ENCODE results near the gene SNX8. TPM values are rescaled to one million over a fixed set of nuclear protein-coding genes. Genes with fewer than 3 reads are reported as not detected.

Gene SNX8
- total and polyA plus RNA-seq, 2 donors (not counting 1 experiment from before 2014, with no cell fraction given): 64.4 to 126 TPM

GRCh38 chr7:2301511-2301863, 12.8 kb downstream of the SNX8 start:
- Histone ChIP-seq H3K4me3 (ENCODE audit: control extremely low read depth in 1 of 5, extremely low read depth in 1 of 5, insufficient read depth in 1 of 5, low read depth in 2 of 5, low read length in 4 of 5) (no peak overlapping the region), H2AFZ (ENCODE audit: insufficient read depth, low read depth, low read length, poor library complexity, severe bottlenecking) (no peak overlapping the region), H3K4me1 (ENCODE audit: control insufficient read depth in 2 of 2, insufficient read depth in 2 of 2, low read length in 2 of 2) (peaks cover 63 to 69% of the 10 kb centered on the region in 2 donors), H3K9ac (ENCODE audit: low read length) (no peak overlapping the region), H3K27me3 (replicated peaks in 1 of 4; ENCODE audit: control extremely low read depth in 1 of 4, control insufficient read depth in 3 of 4, insufficient read depth in 4 of 4, low read length in 3 of 4) (no peaks in the 10 kb centered on the region), H3K36me3 (replicated peaks in 1 of 2; ENCODE audit: control extremely low read depth in 1 of 2, control insufficient read depth in 1 of 2, extremely low read depth in 1 of 2, insufficient read depth in 2 of 2, low read length in 1 of 2) (peaks cover 0 to 6% of the 10 kb centered on the region in 2 experiments), H3K4me2 (replicated peaks; ENCODE audit: low read depth, low read length, poor library complexity, severe bottlenecking) (peak overlapping the region; percentile 68), H4K20me1 (ENCODE audit: control insufficient read depth, insufficient read depth, low read length, poor library complexity, severe bottlenecking) (no peaks in the 10 kb centered on the region), H3K27ac (ENCODE audit: low read length in 2 of 2) (peak overlapping the region in 1 of 2 donors; percentile 86), H3K9me3 (ENCODE audit: control extremely low read depth in 1 of 3, control insufficient read depth in 2 of 3, insufficient read depth in 1 of 3, low read length in 2 of 3) (peaks cover 0 to 17% (median 4%) of the 10 kb centered on the region in 3 donors), H3K79me2 (ENCODE audit: control insufficient read depth, insufficient read depth, low read length) (peaks cover 91% of the 10 kb centered on the region)
- Mint-ChIP-seq H3K4me3 (peak overlapping the region; percentile 89), H3K9me3 (ENCODE audit: insufficient read depth) (peaks cover 2% of the 10 kb centered on the region), H3K27ac (peak overlapping the region; percentile 97), H3K27me3 (no peaks in the 10 kb centered on the region), H3K4me1 (peaks cover 69% of the 10 kb centered on the region)
- ChIA-PET CTCF (interaction anchor here (2.2 kb wide), 1 partner anchor 46 kb away, joined by 6 read pairs; no protein-coding TSS in a partner anchor), POLR2A (interaction anchor here (1.3 kb wide), 1 partner anchor 10 kb away, joined by 7 read pairs; no protein-coding TSS in a partner anchor)
- no peak for DNase-seq
- intact Hi-C loops (cut with micrococcal nuclease): loop anchor here (2.0 kb wide), 1 partner anchor 15 kb away; no protein-coding TSS in a partner anchor
- TF ChIP-seq, protein P1, sequence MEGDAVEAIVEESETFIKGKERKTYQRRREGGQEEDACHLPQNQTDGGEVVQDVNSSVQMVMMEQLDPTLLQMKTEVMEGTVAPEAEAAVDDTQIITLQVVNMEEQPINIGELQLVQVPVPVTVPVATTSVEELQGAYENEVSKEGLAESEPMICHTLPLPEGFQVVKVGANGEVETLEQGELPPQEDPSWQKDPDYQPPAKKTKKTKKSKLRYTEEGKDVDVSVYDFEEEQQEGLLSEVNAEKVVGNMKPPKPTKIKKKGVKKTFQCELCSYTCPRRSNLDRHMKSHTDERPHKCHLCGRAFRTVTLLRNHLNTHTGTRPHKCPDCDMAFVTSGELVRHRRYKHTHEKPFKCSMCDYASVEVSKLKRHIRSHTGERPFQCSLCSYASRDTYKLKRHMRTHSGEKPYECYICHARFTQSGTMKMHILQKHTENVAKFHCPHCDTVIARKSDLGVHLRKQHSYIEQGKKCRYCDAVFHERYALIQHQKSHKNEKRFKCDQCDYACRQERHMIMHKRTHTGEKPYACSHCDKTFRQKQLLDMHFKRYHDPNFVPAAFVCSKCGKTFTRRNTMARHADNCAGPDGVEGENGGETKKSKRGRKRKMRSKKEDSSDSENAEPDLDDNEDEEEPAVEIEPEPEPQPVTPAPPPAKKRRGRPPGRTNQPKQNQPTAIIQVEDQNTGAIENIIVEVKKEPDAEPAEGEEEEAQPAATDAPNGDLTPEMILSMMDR (IDR thresholded peaks at IDR 0.05): no peak
- no peak for TF ChIP-seq EZH2 (IDR thresholded peaks at IDR 0.05; ENCODE audit: borderline replicate concordance, insufficient read depth, low read depth, low read length, poor library complexity, severe bottlenecking)
- ATAC-seq (ENCODE audit: low read depth): no peak
- 97% methylated on average over 4 of the region's 6 CpGs for WGBS (ENCODE audit: insufficient coverage)

DNA sequence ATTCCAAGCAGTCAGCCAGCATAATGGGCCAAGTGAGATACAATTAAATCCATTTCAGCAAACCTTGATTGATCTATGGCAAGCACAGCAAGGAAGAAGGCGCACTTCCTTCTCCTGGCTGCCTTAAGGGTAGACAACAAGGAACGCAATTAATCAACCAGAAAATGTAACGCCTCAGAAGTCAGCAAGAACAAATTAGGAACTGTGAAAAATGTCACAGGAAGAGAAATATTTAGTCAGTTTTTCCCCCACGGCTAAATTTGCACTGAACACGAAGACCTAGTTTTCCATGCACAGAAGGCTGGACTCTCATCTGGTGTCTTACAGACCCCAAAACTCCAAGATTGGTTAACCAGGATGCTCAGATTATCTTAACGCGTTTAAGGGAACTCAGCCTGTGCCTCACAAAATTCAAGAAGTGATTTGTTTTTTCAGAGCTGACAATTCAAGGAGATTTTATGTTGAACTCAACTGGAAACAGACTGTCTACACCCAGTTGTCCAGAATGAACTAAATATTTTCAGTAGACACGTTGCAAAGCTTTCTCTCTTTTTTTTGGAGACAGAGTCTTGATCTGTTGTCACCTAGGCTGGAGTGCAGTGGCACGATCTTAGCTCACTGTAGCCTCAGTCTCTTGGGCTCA, 14.2 kb downstream of the SNX8 start:
- Mint-ChIP-seq H3K4me3 (peak overlapping the region; percentile 89), H3K27me3 (no peaks in the 10 kb centered on the region), H3K9me3 (ENCODE audit: insufficient read depth) (peaks cover 2% of the 10 kb centered on the region), H3K4me1 (peaks cover 71% of the 10 kb centered on the region), H3K27ac (peak overlapping the region; percentile 97)
- Histone ChIP-seq H3K27ac (ENCODE audit: low read length in 2 of 2) (peak overlapping the region; percentile 84 to 86), H3K27me3 (replicated peaks in 1 of 4; ENCODE audit: control extremely low read depth in 1 of 4, control insufficient read depth in 3 of 4, insufficient read depth in 4 of 4, low read length in 3 of 4) (no peaks in the 10 kb centered on the region), H2AFZ (ENCODE audit: insufficient read depth, low read depth, low read length, poor library complexity, severe bottlenecking) (no peak overlapping the region), H4K20me1 (ENCODE audit: control insufficient read depth, insufficient read depth, low read length, poor library complexity, severe bottlenecking) (no peaks in the 10 kb centered on the region), H3K79me2 (ENCODE audit: control insufficient read depth, insufficient read depth, low read length) (peaks cover 91% of the 10 kb centered on the region), H3K9ac (ENCODE audit: low read length) (peak overlapping the region; percentile 55), H3K4me2 (replicated peaks; ENCODE audit: low read depth, low read length, poor library complexity, severe bottlenecking) (peak overlapping the region; percentile 68), H3K4me1 (ENCODE audit: control insufficient read depth in 2 of 2, insufficient read depth in 2 of 2, low read length in 2 of 2) (peaks cover 63 to 76% of the 10 kb centered on the region in 2 donors), H3K4me3 (ENCODE audit: control extremely low read depth in 1 of 5, extremely low read depth in 1 of 5, insufficient read depth in 1 of 5, low read depth in 2 of 5, low read length in 4 of 5) (peak overlapping the region in 4 of 5 experiments; percentile 16 to 55 (median 35)), H3K9me3 (ENCODE audit: control extremely low read depth in 1 of 3, control insufficient read depth in 2 of 3, insufficient read depth in 1 of 3, low read length in 2 of 3) (peaks cover 0 to 18% (median 4%) of the 10 kb centered on the region in 3 donors), H3K36me3 (replicated peaks in 1 of 2; ENCODE audit: control extremely low read depth in 1 of 2, control insufficient read depth in 1 of 2, extremely low read depth in 1 of 2, insufficient read depth in 2 of 2, low read length in 1 of 2) (peaks cover 0 to 6% of the 10 kb centered on the region in 2 experiments)
- intact Hi-C loops (cut with micrococcal nuclease): loop anchor here (1.0 to 5.0 kb wide), 4 partner anchors 7 to 38 kb away; partner anchors contain the start of gene SNX8
- ChIA-PET CTCF (interaction anchor here (0.6 to 2.2 kb wide), 7 partner anchors 11 to 890 kb away, joined by 3 to 6 read pairs (median 4); no protein-coding TSS in a partner anchor), POLR2A (interaction anchor here (1.0 to 1.3 kb wide), 2 partner anchors 9 to 38 kb away, joined by 3 to 7 read pairs; no protein-coding TSS in a partner anchor)
- DNase-seq: peak; percentile 73
- TF ChIP-seq EZH2 (IDR thresholded peaks at IDR 0.05; ENCODE audit: borderline replicate concordance, insufficient read depth, low read depth, low read length, poor library complexity, severe bottlenecking): no peak
- TF ChIP-seq, protein P1 (IDR thresholded peaks at IDR 0.05): no peak
- WGBS (ENCODE audit: insufficient coverage): 18% methylated on average over 5 of the region's 9 CpGs
- peak; percentile 52 for ATAC-seq (ENCODE audit: low read depth)

Measured in B cell (primary cell).